NB4 (cell line): Measurements from ENCODE around the gene MIP.
A peak's percentile ranks its signal among the peaks of the same experiment; 100 is the strongest.
"Not testable (repeated sequence)": the region's sequence is repeated elsewhere in the genome, so short reads cannot be mapped to it uniquely, and the experiment has no call there.

Source experiments
- DNase-seq: peaks from one replicate; pipeline ENCODE4 v3.0.0; 2010; ENCODE audit warnings: low read depth
- H3K4me3 ChIP-seq: one replicate; pipeline ENCODE4 v1.5.1; 2011; ENCODE audit warnings: mild to moderate bottlenecking, low read depth, low read length, moderate library complexity
- MYC ChIP-seq: IDR thresholded peaks from 2 replicates; pipeline ENCODE4 v1.6.1; 2011; ENCODE audit warnings: low read depth, low read length
- POLR2A ChIP-seq: IDR thresholded peaks from 2 replicates; pipeline ENCODE4 v1.6.1; 2011; ENCODE audit warnings: mild to moderate bottlenecking; ENCODE audit not compliant: insufficient read length; ENCODE audit errors: extremely low read depth
- TF ChIP-seq, protein P1 (sequence below): IDR thresholded peaks from one replicate; pipeline ENCODE4 v1.5.1; 2012; ENCODE audit warnings: low read depth, low read length
- TF ChIP-seq, protein P2 (sequence below): IDR thresholded peaks from 2 replicates; pipeline ENCODE4 v1.6.1; 2011; ENCODE audit warnings: low read depth, low read length

MIP gene

DNA sequence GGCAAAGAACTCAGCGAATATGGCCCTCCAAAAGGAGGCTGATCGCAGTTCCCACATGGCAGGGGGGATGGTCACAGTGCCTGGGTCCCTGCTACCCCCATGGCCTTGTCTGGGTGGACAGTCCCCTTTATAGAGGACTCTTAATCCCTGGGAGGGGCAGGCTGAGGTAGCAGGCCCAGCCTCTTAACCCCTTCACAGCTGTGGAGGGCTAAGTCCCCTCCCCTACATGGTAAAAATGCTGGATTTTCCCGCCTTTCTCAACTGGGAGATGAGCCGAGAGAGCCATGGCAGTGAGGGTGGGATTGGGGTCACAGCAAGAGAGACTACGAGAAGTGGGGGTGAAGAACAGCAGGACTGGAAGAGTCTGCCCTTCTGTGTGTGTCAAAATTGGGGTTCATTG, at the start of gene MIP:
Gene MIP, minus strand, starts transcription at position 101 of the 400 bp plus-strand sequence. Its CDS starts 44 bp downstream, at position 57.
- TF ChIP-seq, protein P1, sequence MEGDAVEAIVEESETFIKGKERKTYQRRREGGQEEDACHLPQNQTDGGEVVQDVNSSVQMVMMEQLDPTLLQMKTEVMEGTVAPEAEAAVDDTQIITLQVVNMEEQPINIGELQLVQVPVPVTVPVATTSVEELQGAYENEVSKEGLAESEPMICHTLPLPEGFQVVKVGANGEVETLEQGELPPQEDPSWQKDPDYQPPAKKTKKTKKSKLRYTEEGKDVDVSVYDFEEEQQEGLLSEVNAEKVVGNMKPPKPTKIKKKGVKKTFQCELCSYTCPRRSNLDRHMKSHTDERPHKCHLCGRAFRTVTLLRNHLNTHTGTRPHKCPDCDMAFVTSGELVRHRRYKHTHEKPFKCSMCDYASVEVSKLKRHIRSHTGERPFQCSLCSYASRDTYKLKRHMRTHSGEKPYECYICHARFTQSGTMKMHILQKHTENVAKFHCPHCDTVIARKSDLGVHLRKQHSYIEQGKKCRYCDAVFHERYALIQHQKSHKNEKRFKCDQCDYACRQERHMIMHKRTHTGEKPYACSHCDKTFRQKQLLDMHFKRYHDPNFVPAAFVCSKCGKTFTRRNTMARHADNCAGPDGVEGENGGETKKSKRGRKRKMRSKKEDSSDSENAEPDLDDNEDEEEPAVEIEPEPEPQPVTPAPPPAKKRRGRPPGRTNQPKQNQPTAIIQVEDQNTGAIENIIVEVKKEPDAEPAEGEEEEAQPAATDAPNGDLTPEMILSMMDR, result no peak
- TF ChIP-seq POLR2A, result no peak
- no peak for DNase-seq
- H3K4me3 ChIP-seq, result no peak within 1 kb of the TSS

DNA sequence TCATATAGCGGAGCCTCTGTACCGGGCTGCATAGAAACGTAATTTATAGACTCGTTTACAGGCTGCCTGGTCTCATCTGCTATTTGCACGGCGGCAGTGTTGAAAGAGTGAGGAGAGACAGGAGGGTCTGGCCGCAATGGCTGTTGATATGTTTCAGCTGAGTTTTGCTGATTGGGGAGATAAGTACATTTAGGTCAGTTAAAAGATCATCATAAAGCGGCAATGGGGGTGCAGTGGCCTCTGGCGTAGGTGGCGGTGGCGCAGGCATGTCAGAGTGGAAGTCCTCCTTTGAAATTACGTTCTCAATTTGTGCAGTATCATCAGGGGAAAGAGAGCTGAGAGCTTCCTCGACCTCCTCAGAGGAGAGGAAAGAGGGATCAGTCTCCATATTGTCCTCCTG, 45.4 kb upstream of the MIP start:
- H3K4me3 ChIP-seq, DNase-seq: not testable (repeated sequence)

DNA sequence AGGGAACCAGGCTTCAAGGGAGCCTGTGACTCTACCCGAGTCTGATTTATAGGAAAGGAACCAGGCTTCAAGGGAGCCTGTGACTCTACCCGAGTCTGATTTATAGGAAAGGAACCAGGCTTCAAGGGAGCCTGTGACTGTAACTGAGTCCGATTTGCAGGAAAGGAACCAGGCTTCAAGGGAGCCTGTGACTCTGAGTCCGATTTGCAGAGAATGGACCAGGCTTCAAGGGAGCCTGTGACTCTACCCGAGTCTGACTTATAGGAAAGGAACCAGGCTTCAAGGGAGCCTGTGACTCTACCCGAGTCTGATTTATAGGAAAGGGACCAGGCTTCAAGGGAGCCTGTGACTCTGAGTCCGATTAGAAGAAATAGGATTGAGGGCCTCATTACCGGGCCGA, 45.0 kb upstream of the MIP start:
- H3K4me3 ChIP-seq, result not testable (repeated sequence)

DNA sequence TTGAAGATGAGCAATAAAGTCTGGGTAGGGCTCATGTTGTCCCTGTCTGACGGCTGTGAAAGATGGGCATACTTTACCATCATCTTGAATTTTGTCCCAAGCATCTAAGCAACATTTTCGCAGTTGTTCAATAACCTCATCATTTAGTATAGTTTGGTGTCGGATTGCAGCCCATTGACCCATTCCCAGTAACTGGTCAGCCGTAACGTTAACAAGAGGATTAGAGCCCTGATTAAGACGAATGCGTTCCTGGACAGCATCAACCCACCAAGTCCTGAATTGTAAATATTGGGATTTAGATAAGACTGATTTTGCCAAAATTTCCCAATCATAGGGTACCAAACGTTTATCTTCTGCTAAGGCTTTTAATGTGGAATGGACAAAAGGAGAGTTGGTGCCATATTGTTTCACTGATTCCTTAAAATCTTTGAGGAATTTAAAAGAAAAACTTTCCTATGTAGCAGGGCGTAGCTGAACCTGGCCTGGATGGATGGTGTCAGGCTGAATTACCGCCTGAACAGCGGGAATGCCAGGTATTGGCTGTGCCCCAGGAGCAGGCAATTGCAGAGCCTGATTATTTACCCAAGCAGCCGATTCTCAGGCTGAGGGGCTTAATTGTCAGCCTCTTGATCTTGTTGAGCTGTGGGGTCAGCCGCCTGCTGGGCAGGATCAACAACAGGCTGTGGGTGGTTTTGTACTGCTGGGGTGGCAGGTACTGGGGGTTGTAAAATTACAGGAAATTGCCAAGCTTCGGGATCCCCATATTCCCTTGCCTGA, 43.9 kb upstream of the MIP start:
- not testable (repeated sequence) for DNase-seq

More for the DNA sequence above, 45.0 kb upstream of the MIP start:
- DNase-seq, result not testable (repeated sequence)

DNA sequence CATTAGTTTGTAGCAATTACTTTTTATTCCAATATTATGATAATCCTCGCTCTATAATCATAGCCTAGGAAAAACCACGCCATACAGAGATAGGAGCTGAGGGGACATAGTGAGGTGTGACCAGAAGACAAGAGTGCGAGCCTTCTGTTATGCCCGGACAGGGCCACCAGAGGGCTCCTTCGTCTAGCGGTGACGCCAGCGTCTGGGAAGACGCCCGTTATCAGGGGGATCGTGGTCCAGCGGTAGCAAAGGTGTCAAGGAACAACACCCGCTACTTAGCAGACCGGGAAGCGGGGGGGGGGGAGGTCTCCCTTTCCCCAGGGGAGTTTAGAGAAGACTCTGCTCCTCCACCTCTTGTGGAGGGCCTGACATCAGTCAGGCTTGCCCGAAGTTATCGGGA, 42.2 kb upstream of the MIP start:
- not testable (repeated sequence) for H3K4me3 ChIP-seq
- TF ChIP-seq, protein P1, result peak; percentile 38
- DNase-seq, result peak; percentile 50

More for the DNA sequence above, 43.9 kb upstream of the MIP start:
- H3K4me3 ChIP-seq, result not testable (repeated sequence)

DNA sequence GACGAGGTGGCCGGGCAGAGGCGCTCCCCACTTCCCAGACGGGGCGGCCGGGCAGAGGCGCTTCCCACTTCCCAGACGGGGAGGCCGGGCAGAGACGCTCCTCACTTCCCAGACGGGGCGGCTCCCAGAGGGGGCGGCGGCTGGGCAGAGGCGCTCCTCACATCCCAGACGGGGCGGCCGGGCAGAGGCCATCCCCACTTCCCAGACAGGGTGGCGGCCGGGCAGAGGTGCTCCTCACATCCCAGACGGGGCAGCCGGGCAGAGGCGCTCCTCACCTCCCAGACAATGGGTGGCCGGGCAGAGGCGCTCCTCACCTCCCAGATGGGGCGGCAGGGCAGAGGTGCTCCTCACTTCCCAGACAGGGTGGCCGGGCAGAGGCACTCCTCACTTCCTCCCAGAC, 40.0 kb upstream of the MIP start:
- not testable (repeated sequence) for H3K4me3 ChIP-seq, DNase-seq

DNA sequence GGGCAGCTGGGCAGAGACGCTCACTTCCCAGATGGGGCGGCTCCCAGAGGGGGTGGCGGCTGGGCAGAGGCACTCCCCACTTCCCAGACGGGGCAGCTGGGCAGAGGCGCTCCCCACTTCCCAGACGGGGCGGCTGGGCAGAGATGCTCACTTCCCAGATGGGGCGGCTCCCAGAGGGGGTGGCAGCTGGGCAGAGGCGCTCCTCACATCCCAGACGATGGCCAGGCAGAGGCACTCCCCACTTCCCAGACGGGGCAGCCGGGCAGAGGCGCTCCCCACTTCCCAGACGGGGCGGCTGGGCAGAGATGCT, 39.6 kb upstream of the MIP start:
- not testable (repeated sequence) for H3K4me3 ChIP-seq, DNase-seq

DNA sequence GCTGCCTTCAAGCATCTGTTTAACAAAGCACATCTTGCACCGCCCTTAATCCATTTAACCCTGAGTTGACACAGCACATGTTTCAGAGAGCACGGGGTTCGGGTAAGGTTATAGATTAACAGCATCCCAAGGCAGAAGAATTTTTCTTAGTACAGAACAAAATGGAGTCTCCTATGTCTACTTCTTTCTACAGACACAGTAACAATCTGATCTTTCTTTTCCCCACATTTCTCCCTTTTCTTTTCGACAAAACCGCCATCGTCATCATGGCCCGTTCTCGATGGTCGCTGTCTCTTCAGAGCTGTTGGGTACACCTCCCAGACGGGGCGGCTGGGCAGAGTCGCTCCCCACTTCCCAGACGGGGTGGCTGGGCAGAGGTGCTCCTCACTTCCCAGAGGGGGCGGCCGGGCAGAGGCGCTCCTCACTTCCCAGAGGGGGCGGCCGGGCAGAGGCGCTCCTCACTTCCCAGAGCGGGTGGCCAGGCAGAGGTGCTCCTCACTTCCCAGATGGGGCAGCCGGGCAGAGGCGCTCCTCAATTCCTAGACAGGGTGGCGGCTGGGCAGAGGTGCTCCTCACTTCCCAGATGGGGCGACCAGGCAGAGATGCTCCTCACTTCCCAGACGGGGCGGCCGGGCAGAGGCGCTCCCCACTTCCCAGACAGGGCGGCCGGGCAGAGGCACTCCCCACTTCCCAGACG, 39.1 kb upstream of the MIP start:
- DNase-seq, H3K4me3 ChIP-seq: not testable (repeated sequence)

DNA sequence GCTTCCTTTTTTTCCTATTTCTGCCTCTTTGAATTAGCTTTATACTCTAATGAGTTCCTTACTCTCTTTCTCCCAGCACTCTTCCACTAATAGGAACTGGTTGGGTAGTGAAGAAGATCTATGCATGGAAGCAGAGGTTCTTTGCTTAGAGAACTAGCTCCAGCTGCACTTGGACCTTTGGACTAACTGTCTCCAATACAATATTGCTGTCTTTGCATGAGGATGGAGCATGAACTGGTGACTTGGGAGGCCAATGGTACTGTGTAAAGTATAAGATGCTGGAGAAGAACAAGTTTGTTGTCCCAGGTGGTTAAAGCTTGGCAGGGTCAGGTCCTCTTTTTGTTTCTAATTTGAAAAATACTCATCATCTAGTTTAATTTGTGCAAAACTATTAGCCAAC, 35.9 kb upstream of the MIP start:
- no peak for DNase-seq
- TF ChIP-seq, protein P1, result no peak
- TF ChIP-seq, protein P2, sequence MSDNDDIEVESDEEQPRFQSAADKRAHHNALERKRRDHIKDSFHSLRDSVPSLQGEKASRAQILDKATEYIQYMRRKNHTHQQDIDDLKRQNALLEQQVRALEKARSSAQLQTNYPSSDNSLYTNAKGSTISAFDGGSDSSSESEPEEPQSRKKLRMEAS, result no peak
- TF ChIP-seq MYC, result no peak
- TF ChIP-seq POLR2A, result no peak
- H3K4me3 ChIP-seq, result no peak overlapping the region
